Neural cell (in vitro differentiated cells): ENCODE measurements around the gene C19orf73.

ENCODE experiments used
- SMC3 ChIP-seq: fragments of 450-650 bp; conservative IDR thresholded peaks from 2 replicates; pipeline ENCODE4 v1.6.1; 2014; ENCODE audit warnings: antibody characterized with exemption, mild to moderate bottlenecking, moderate library complexity; ENCODE audit not compliant: poor library complexity
- TF ChIP-seq, protein P1 (sequence below): fragments of 450-650 bp; IDR thresholded peaks from 2 replicates; pipeline ENCODE4 v1.5.1; 2014; ENCODE audit warnings: antibody characterized with exemption, mild to moderate bottlenecking, moderate library complexity; ENCODE audit not compliant: poor library complexity, severe bottlenecking

DNA sequence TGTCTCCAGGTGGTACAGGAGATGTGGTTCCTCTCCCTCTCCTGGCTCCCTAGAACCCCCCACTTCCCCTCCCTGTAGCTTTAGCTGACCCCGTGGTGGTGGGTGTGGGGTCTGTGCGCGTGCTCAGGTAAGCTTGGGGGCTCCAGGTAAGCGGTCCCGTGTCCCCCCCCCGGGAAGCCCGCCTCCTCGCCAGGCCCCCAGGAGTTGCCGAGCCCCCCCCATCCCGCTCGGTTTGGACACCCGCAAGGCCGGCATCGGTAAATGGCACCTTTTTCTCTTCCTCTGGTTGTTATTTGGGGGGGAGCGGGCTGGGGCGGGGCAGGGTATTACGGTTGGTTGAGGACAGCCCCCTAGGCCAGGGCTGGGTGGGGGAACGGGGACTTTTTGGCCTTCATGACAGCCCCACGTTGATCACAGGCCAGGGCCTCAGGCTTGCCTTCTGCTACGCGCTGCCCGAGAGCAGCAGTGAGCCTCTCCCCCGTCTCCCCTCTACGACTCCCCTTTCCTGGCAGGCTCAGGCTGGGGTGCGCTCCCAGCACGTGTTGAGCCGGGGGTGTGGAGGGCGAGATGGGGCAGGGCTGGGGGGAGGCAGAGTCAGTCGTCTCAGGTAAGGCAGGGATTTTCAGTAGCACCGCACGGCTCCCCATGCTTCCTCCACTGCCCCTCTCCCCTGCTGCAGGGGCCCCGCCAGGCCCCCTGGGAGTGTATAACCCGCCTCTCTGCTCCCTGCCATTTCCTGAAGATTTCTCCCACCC, 15.4 kb downstream of the C19orf73 start:
- no peak for TF ChIP-seq SMC3
- TF ChIP-seq, protein P1, sequence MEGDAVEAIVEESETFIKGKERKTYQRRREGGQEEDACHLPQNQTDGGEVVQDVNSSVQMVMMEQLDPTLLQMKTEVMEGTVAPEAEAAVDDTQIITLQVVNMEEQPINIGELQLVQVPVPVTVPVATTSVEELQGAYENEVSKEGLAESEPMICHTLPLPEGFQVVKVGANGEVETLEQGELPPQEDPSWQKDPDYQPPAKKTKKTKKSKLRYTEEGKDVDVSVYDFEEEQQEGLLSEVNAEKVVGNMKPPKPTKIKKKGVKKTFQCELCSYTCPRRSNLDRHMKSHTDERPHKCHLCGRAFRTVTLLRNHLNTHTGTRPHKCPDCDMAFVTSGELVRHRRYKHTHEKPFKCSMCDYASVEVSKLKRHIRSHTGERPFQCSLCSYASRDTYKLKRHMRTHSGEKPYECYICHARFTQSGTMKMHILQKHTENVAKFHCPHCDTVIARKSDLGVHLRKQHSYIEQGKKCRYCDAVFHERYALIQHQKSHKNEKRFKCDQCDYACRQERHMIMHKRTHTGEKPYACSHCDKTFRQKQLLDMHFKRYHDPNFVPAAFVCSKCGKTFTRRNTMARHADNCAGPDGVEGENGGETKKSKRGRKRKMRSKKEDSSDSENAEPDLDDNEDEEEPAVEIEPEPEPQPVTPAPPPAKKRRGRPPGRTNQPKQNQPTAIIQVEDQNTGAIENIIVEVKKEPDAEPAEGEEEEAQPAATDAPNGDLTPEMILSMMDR: no peak
